ENCODE data around the gene C16orf82. TPM values are rescaled to one million over a fixed set of nuclear protein-coding genes. Genes with fewer than 3 reads are reported as not detected.
A peak's percentile ranks its signal among the peaks of the same experiment; 100 is the strongest.

The C16orf82 gene
- total and polyA plus RNA-seq, 9 of the 15 experiments (the other 6 are each of a cell fraction or from before 2014, with no cell fraction given), result not detected

DNA sequence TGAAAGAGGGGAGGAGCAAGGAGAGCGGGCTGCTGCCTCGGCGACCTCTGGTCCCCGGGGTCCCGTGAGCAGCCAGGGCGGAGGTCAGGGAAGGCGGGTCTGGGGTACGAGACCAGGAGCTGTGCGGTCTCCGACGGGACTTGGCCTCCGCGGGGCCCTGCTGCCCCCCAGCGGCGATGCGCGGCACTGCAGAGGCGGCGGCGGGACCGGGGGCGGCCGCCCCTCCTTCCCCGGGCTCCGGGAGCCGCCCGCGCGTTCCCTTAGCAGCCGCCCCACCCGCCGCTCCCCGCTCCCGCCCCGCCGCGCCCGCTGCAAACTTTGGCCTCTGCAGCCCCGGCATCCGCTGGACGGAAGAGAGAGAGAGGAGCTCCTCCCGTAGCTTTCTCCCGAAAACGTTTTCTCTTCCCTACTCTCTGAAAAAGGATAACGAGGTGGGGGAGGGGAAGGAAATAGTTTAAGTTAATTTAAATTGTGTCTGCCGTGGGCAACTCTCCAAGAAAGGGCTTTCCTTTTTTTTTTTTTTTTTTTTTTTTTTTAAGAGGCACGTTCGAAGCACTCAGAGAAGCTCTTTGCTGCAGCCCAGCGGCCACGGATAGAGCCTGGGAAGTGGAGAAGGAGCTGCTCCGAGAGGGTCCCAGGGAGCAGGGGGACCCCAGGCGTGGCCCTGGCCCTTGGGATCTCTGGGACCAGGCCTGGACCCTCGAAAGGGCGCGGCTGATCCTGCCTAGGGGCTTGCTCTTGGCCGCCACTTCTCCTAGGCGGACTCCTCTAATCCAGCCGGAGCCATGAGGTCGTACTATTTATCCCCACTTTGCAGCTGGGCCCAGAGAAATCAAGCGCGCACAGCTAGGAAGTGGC is 43.2 kb downstream of the C16orf82 start (continued):
- TF ChIP-seq, protein P1, sequence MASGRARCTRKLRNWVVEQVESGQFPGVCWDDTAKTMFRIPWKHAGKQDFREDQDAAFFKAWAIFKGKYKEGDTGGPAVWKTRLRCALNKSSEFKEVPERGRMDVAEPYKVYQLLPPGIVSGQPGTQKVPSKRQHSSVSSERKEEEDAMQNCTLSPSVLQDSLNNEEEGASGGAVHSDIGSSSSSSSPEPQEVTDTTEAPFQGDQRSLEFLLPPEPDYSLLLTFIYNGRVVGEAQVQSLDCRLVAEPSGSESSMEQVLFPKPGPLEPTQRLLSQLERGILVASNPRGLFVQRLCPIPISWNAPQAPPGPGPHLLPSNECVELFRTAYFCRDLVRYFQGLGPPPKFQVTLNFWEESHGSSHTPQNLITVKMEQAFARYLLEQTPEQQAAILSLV (tag; IDR thresholded peaks at IDR 0.05), result no peak
- TF ChIP-seq CXXC5 (CRISPR knock-in tag; IDR thresholded peaks at IDR 0.05) (peak; percentile 61; the same call in 1 of the 2 replicates), ATF1 (CRISPR knock-in tag; IDR thresholded peaks at IDR 0.05) (no peak), ATF1 (tag; IDR thresholded peaks at IDR 0.05) (no peak), MCM3 (IDR thresholded peaks at IDR 0.05) (no peak), FOS (IDR thresholded peaks at IDR 0.05; ENCODE audit: extremely low read depth, insufficient read length) (no peak), RBM17 (IDR thresholded peaks at IDR 0.05; ENCODE audit: borderline replicate concordance, low read depth, low read length) (no peak), RBM25 (IDR thresholded peaks at IDR 0.05; ENCODE audit: low read depth, low read length, severe bottlenecking) (no peak), NR2C2 (CRISPR knock-in tag; IDR thresholded peaks at IDR 0.05) (no peak), NR2C2 (tag; IDR thresholded peaks at IDR 0.05) (peak; percentile 61), BCOR (IDR thresholded peaks at IDR 0.05) (0 out of 2 replicates have a peak, but pooled peaks have one; percentile 8), ZNF41 (CRISPR knock-in tag; conservative IDR thresholded peaks at IDR 0.05) (no peak), NFIC (IDR thresholded peaks at IDR 0.05) (peak; percentile 63)
- TF ChIP-seq, protein P2, sequence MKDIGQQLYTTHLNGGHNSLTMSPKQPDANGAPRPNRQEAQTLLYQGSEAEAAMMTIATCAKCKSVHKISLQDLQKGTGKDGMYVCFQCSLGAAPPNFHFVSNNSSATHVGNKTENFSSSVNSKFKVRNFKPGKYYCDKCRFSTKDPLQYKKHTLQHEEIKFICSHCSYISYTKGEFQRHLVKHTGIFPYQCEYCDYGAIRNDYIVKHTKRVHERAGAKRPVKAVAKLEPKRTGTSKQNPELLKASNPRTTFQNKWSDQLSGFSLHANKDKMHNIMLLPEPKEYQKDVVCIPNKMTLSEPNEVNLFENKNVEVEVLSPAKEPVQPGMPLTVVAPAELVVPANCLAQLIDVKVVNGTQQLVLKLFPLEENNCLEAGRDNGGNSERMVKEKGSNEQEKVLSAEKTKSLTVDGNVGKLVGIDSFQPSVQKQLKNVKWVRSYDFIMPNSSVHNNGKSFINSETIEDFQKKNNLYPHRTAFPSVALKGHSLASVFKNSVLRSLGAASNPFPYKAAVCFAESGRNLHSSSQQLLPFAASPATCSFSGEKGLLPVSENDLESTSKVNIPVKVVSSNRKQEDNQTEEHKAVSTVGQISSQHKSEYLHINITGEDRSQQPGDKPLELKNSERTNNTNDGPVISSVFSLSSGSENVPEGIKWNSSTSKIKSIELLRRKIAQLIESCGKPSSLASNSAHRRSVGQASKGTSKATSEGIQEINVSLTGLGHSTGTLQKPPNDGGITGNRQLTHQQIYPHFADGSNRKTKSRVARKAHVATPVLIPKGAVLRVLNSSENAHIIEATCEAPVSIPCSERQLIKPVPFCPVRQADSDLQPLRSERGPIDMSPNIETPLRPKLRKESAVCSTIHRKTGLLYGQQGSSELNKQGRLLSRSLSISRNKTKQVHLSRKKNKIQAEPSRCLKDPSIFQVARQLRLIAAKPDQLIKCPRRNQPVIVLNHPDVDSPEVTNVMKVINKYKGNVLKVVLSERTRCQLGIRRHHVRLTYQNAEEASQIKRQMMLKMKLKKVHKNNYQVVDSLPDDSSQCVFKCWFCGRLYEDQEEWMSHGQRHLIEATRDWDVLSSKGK (CRISPR knock-in tag; IDR thresholded peaks at IDR 0.05), result no peak
- TF ChIP-seq, protein P3, sequence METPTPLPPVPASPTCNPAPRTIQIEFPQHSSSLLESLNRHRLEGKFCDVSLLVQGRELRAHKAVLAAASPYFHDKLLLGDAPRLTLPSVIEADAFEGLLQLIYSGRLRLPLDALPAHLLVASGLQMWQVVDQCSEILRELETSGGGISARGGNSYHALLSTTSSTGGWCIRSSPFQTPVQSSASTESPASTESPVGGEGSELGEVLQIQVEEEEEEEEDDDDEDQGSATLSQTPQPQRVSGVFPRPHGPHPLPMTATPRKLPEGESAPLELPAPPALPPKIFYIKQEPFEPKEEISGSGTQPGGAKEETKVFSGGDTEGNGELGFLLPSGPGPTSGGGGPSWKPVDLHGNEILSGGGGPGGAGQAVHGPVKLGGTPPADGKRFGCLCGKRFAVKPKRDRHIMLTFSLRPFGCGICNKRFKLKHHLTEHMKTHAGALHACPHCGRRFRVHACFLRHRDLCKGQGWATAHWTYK (CRISPR knock-in tag; IDR thresholded peaks at IDR 0.05), result no peak
- TF ChIP-seq, protein P4, sequence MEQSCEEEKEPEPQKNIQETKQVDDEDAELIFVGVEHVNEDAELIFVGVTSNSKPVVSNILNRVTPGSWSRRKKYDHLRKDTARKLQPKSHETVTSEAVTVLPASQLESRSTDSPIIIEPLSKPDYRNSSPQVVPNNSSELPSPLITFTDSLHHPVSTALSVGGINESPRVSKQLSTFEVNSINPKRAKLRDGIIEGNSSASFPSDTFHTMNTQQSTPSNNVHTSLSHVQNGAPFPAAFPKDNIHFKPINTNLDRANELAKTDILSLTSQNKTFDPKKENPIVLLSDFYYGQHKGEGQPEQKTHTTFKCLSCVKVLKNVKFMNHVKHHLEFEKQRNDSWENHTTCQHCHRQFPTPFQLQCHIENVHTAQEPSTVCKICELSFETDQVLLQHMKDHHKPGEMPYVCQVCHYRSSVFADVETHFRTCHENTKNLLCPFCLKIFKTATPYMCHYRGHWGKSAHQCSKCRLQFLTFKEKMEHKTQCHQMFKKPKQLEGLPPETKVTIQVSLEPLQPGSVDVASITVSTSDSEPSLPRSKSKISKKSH (CRISPR knock-in tag; IDR thresholded peaks at IDR 0.05), result no peak
- TF ChIP-seq, protein P5, sequence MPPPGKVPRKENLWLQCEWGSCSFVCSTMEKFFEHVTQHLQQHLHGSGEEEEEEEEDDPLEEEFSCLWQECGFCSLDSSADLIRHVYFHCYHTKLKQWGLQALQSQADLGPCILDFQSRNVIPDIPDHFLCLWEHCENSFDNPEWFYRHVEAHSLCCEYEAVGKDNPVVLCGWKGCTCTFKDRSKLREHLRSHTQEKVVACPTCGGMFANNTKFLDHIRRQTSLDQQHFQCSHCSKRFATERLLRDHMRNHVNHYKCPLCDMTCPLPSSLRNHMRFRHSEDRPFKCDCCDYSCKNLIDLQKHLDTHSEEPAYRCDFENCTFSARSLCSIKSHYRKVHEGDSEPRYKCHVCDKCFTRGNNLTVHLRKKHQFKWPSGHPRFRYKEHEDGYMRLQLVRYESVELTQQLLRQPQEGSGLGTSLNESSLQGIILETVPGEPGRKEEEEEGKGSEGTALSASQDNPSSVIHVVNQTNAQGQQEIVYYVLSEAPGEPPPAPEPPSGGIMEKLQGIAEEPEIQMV (tag; conservative IDR thresholded peaks at IDR 0.05; ENCODE audit: low read depth), result no peak
- TF ChIP-seq, protein P6, sequence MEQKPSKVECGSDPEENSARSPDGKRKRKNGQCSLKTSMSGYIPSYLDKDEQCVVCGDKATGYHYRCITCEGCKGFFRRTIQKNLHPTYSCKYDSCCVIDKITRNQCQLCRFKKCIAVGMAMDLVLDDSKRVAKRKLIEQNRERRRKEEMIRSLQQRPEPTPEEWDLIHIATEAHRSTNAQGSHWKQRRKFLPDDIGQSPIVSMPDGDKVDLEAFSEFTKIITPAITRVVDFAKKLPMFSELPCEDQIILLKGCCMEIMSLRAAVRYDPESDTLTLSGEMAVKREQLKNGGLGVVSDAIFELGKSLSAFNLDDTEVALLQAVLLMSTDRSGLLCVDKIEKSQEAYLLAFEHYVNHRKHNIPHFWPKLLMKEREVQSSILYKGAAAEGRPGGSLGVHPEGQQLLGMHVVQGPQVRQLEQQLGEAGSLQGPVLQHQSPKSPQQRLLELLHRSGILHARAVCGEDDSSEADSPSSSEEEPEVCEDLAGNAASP (IDR thresholded peaks at IDR 0.05), result no peak
